ENCODE measurements around the gene MAGEF1. TPM values are rescaled to one million over a fixed set of nuclear protein-coding genes. Genes with fewer than 3 reads are reported as not detected.

MAGEF1 gene
- total and polyA plus RNA-seq, 9 of the 15 experiments (the other 6 are each of a cell fraction or from before 2014, with no cell fraction given), result 1.5 to 39.1 (median 19.8) TPM

- TF ChIP-seq CEBPZ (IDR thresholded peaks at IDR 0.05; ENCODE audit: borderline replicate concordance, low read depth, low read length) (no peak), ZNF274 (IDR thresholded peaks at IDR 0.05; ENCODE audit: borderline replicate concordance, low read depth, low read length) (no peak), SAP30 (IDR thresholded peaks at IDR 0.05; ENCODE audit: borderline replicate concordance, insufficient read depth, low read depth, low read length, poor library complexity, severe bottlenecking) (no peak), ZNF347 (CRISPR knock-in tag; IDR thresholded peaks at IDR 0.05; ENCODE audit: low read depth) (no peak), FOXO4 (CRISPR knock-in tag; IDR thresholded peaks at IDR 0.05) (no peak), CBX3 (IDR thresholded peaks at IDR 0.05; ENCODE audit: borderline replicate concordance in 1 of 2, low read length in 2 of 2) (no peak), MAFG (tag; conservative IDR thresholded peaks at IDR 0.05) (no peak), PHB (CRISPR knock-in tag; IDR thresholded peaks at IDR 0.05) (no peak), CREB3 (tag; conservative IDR thresholded peaks at IDR 0.05; ENCODE audit: low read depth) (no peak), THRAP3 (IDR thresholded peaks at IDR 0.05; ENCODE audit: borderline replicate concordance) (no peak), KLF13 (tag; IDR thresholded peaks at IDR 0.05; ENCODE audit: borderline replicate concordance, low read depth) (no peak)
Measured at GRCh38 chr3:184663756-184664155, 48.1 kb downstream of the MAGEF1 start (continued).
